Lower lobe of right lung (tissue), 2 donors: ENCODE results near the gene STXBP5. TPM values are rescaled to one million over a fixed set of nuclear protein-coding genes. Genes with fewer than 3 reads are reported as not detected.

ENCODE experiments used
- ATAC-seq, 2 donors: fragments of 200-7000 bp; cut with Tn5 transposase; one replicate each; pipeline ENCODE4 v1.9.1; 2020 to 2022; ENCODE audit warnings: mild to moderate bottlenecking in 2 of 2, moderate library complexity in 2 of 2
- DNase-seq: peaks from one replicate; pipeline ENCODE4 v3.0.0-alpha.2; 2020
- H3K27ac ChIP-seq: fragments of 200-600 bp; one replicate; pipeline ENCODE4 v1.8.0; 2022
- H3K27me3 ChIP-seq: fragments of 200-600 bp; one replicate; pipeline ENCODE4 v1.8.0; 2022; ENCODE audit warnings: low read depth
- H3K36me3 ChIP-seq: fragments of 200-600 bp; one replicate; pipeline ENCODE4 v1.8.0; 2022; ENCODE audit warnings: mild to moderate bottlenecking
- H3K4me1 ChIP-seq: fragments of 200-600 bp; one replicate; pipeline ENCODE4 v1.8.0; 2022
- H3K4me3 ChIP-seq: fragments of 200-600 bp; one replicate; pipeline ENCODE4 v1.8.0; 2022; ENCODE audit warnings: mild to moderate bottlenecking
- H3K9me3 ChIP-seq: fragments of 200-600 bp; one replicate; pipeline ENCODE4 v1.8.0; 2022
- CTCF ChIP-seq: fragments of 200-600 bp; IDR thresholded peaks from one replicate; pipeline ENCODE4 v1.8.0; 2022; ENCODE audit warnings: antibody characterized with exemption, mild to moderate bottlenecking
- intact Hi-C: fragments of 100-400 bp; cut with DNase I; formaldehyde crosslinking; loops from one replicate; pipeline ENCODE4 v1.11.0; 2022
- total RNA-seq: library from RNA; stranded (reverse); fragmentation: NEBNext Ultra II Directional; extraction: Animal tissue kit (Norgen Biotek cat#: 25700); gene quantifications from one replicate; pipeline ENCODE4 v1.2.1, GENCODE V29; 2021
- donor health status: DM: no; HTN: yes; CAD: no; lungs with severe emphysema.

The STXBP5 gene
- total RNA-seq, 1 donor from 2014 or later, result 21.2 TPM

- intact Hi-C loops, result no loop called here
- Histone ChIP-seq H3K4me1 (no peaks in the 10 kb centered on the region), H3K36me3 (no peaks in the 10 kb centered on the region), H3K9me3 (no peaks in the 10 kb centered on the region), H3K27me3 (no peaks in the 10 kb centered on the region), H3K4me3 (no peak overlapping the region), H3K27ac (no peak overlapping the region)
- ATAC-seq, result no peak
- DNase-seq, result no peak
- TF ChIP-seq CTCF, result no peak
These were observed 39.5 kb upstream of the STXBP5 start for GRCh38 chr6:147164761-147165160.

- Histone ChIP-seq H3K36me3 (no peaks in the 10 kb centered on the region), H3K27ac (no peak overlapping the region), H3K27me3 (no peaks in the 10 kb centered on the region), H3K4me1 (no peaks in the 10 kb centered on the region), H3K9me3 (no peaks in the 10 kb centered on the region), H3K4me3 (no peak overlapping the region)
- DNase-seq (no peak), ATAC-seq (no peak)
- no peak for TF ChIP-seq CTCF
- intact Hi-C loops, result no loop called here
These were observed 37.8 kb upstream of the STXBP5 start for GRCh38 chr6:147166360-147166944.

DNA sequence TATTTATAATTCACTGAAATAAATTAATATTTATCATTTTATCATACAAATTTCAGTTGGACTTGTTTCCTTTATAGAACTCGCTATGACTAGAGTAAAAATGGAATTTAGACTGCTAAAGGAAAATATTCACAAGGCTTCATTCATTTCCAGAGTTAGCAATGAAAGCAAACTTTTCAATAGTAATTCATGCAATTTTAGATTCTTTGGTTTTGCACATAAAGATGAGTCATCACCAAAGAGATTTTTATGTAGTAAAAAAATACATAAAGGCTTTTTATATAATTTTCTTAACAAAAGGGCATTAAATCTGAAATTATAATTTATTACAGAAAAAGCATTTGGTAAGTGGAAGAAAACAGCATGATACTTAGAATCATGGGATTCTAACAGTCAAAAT lies 37.2 kb upstream of the STXBP5 start:
- no peaks in the 10 kb centered on the region for H3K4me1 ChIP-seq

GRCh38 chr6:147167576-147168461 lies 36.4 kb upstream of the STXBP5 start:
- Histone ChIP-seq H3K4me1 (no peaks in the 10 kb centered on the region), H3K27me3 (no peaks in the 10 kb centered on the region), H3K27ac (no peak overlapping the region), H3K36me3 (no peaks in the 10 kb centered on the region), H3K4me3 (no peak overlapping the region), H3K9me3 (no peaks in the 10 kb centered on the region)
- DNase-seq (no peak), ATAC-seq (no peak)
- intact Hi-C loops, result no loop called here
- TF ChIP-seq CTCF, result no peak

More for the DNA sequence above, 37.2 kb upstream of the STXBP5 start:
- no peak for TF ChIP-seq CTCF
- H3K27me3 ChIP-seq, result no peaks in the 10 kb centered on the region
- ATAC-seq (no peak), DNase-seq (no peak)
- H3K9me3 ChIP-seq, result no peaks in the 10 kb centered on the region
- H3K36me3 ChIP-seq, result no peaks in the 10 kb centered on the region
- intact Hi-C loops, result no loop called here
- H3K4me3 ChIP-seq, result no peak overlapping the region
- no peak overlapping the region for H3K27ac ChIP-seq

DNA sequence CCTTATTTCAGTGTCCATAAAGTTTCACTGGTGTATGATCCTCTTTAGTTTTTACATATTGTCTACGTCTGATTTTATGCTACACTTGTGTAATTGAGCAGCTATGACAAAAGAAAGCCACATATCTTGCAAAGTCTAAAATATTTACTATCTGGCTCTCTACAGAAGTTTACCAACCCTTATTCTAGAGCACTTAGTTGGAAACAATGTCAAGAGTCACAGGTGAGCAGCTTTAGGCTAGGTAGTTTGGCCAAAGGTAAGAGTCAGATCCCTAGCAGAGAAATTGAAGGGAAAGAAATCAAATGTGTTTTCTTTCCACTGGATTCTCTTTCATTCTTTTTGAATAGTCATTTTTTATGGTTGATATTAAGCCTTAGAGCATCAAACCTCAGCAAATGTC lies 34.7 kb upstream of the STXBP5 start:
- Histone ChIP-seq H3K9me3 (no peaks in the 10 kb centered on the region), H3K27me3 (no peaks in the 10 kb centered on the region), H3K36me3 (no peaks in the 10 kb centered on the region), H3K4me1 (no peaks in the 10 kb centered on the region), H3K27ac (no peak overlapping the region), H3K4me3 (no peak overlapping the region)
- no peak for DNase-seq
- ATAC-seq, result no peak
- intact Hi-C loops, result no loop called here
- no peak for TF ChIP-seq CTCF
